CD4-positive, alpha-beta T cell treated with Interferon alpha-2 for 1 hour (primary cell): ENCODE results near the gene TMEM127.
"Not testable (repeated sequence)": the region's sequence is repeated elsewhere in the genome, so short reads cannot be mapped to it uniquely, and the experiment has no call there.

Experiments used
- DNase-seq, 2 donors: peaks; one replicate each; pipeline ENCODE4 v3.0.0-alpha.2; 2020 to 2022

TMEM127 gene, protein sequence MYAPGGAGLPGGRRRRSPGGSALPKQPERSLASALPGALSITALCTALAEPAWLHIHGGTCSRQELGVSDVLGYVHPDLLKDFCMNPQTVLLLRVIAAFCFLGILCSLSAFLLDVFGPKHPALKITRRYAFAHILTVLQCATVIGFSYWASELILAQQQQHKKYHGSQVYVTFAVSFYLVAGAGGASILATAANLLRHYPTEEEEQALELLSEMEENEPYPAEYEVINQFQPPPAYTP

DNA sequence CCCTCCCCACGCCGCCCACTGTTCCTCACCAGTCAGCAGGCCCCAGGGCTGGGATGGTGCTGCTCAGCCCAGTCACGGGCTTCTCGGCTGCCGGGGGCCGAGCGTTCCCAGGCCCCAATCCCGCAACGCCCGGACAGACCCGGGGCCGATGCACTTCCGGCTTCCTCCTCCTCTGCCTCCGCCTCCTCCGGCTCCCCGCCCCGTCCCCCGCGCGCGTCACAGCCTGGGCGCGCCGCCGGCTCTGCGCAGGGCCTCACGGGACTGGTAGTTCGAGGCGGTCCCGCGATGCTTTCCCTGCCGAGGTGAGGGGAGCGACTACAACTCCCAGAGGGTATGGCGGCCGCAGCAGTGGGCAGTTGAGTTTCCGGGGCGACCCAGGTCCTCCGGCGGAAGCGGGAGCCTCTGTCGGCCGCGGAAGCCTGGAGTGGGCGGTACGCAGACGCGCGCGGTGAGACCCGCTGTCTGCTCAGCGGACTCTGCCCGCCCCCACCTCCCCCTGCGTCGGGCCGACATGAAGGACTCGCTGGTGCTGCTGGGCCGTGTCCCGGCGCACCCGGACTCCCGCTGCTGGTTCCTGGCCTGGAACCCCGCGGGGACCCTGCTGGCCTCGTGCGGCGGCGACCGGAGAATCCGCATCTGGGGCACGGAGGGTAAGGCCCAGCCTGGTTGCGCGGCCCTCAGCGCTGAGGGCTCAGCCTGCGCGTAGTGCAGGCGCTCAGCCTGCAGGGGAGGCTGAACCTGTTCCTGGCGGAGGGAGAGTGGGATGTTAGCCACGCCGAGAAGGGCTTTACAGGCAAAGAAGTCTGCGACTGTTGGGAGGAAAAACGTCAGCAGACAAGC, at the start of gene TMEM127, which contains the start of gene CIAO1:
TSS of gene TMEM127 (minus strand) at position 158 of the 840 bp plus-strand sequence. CDS start 616 bp downstream, outside the sequence.
TSS of gene CIAO1 (plus strand) at position 386 of the 840 bp plus-strand sequence. CDS start at position 512, 126 bp downstream.
- DNase-seq: peak; percentile 97 to 98

DNA sequence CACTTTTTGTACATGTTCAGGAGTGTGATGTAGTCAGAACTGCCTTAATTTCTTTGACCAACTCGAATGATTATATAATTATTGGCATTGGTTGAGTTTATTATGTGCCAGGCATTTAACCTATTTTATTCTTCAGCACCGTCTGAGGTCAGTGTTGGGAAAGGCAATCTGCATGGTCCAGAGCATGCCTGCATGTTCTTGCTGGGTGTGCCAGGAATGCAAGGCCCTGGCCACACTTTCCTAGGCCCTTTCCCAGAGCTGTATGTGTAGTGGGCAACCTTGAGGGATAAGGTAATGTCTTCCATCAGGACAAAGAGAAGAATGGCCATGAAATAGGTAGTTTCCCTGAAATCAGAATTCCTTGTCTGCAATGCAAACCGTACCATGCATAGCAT, 49.2 kb upstream of the TMEM127 start:
- DNase-seq: no peak

DNA sequence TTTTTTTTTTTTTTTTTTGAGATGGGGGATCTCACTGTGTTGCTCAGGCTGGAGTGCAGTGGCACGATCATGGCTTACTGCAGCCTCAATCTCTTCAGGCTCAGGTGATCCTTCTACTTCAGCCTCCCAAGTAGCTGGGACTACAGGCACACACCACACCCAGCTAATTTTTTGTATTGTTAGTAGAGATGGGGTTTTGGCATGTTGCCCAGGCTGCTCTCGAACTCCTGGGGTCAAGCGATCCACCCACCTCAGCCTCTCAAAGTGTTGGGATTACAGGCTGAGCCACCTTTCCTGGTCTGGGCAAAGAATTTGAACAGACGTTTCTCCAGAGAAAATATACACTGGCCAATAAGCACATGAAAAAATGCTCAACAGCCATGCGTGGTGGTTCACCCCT, 42.5 kb upstream of the TMEM127 start:
- DNase-seq: no peak

DNA sequence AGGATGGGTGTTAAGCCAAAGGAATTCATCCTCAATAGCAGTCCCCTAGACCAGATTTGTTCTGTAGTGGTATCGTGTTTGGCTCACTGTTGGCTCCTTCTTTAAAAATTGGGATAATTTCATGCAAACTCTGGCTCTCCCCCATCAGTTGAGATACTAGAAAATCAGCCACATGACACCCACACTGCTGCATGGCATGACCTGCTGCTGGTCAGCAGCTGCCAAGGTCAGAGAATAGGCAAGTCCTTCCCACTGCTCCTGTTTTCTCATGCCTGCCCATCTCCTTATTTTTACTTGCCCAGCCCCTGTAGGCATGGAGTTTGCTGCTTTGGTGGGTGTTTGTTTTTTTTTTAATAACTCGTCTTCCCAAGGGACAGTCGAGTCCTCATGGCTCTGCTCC, 40.6 kb upstream of the TMEM127 start:
- DNase-seq: no peak

DNA sequence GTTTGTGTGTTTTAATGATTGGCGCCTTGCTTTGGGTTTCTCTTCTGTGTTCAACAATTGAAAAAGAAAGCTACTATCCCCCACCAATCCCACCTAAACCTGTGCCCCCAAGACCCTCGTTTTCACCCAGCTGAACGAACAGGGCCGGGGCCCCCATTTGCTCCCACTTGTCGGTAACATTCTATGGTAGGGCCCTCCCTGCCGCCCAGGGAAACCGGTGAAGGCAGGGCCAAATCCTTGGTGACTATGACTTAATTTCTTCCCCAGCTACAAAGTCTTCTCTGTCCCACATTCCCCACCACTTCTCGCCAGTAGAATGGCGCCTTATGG, 40.1 kb upstream of the TMEM127 start:
- DNase-seq: no peak

DNA sequence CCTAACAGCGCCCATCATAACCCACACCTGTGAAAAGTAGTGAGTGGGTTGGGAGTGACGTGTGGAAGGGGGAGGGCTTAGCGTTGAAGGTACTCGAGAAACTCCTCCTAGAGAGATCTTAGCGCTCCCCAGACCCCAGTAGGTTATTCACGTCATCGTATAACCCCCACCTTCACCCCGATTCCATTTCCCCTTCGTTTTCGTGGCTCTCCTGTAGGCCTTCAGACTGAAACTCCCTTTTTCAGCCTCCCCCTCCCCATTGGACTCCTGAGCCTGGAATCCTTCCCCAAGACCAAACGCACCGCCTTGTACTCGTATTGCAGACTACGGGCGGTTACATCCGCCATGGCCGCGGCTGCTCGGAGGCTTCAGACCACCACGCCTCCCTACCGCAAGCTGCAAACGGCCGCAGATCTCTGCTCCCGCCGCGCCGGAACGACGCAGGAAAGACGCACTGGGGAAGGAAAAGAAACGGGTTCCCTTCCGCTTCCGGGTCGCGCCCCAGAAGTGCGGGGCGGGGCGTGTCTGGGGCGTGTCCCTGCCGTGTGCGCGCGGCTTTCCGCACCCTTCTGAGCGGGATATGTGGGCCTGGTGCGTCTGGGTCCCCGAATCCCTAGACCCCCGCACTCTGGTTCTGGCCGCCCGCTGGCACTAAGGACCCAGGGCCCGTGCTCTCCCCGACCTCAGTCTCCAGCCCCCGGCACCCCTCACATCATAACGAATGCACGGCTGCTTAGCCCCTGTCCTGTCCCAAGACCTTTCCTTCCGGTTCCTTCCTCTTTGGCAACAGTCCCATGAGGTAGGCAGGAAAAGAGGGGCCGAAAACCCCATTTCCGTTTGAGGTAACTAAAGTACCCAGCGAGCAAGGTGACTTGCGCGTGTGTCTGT, 39.5 kb upstream of the TMEM127 start, which contains the start of gene SNRNP200:
TSS of gene SNRNP200 (minus strand) at position 456 of the 888 bp plus-strand sequence. CDS start at position 347, 109 bp downstream.
- DNase-seq: peak; percentile 87 to 92

DNA sequence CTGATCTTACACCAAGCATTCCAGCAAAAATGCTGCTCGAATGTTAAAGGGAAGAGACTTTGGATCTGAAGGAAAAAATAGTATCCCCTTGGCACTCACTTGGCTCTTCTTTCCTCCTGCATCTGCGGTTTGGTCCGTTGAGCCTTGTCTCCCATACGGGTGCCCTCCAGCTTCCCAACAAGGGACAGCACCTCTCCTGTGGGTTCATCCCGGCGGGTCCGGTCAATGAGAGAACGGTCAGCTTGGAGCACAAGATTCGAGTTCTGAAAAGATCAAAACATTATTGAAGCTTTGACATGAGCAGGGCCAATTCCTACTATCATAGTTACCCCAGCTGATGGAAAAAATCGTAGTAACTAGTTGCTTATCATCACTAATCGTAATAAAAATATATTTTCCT, 38.8 kb upstream of the TMEM127 start:
- DNase-seq: no peak

DNA sequence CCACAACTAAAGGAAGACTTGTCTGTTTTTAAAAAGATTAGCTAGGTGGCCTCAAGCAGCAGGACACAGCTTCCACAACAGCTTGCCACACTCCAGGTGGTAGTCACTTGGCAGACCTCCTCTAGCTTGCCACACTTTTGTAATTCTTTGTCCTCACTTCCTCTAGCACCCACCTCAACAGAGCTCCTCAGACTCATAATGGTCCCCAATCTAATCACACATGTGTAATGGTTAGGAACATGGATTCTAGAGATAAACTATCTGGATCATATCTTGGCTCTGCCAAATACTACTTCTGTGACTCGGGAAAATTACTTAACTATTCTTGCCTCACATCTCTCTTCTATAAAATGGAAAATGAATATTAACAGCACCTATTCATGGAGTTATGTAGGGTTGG, 36.1 kb upstream of the TMEM127 start:
- no peak for DNase-seq

DNA sequence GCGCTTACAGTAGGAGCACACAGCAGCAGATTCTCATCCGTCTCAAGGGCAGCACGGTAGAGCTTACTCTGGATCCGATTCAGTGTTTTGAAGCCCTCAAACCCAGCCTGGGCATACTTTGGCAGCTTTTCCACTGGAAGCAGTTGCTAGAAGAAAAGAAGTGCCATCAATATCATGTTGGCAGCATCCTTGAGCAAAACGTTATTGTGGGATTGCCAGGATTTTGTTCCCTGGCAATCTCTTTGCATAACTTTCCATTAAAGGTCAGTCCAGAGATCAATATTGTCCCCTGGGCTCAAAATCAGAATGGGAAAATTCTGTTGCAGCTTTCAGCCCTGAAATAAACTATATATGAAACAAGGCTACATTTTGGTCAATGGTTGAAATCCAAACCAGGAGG, 31.1 kb upstream of the TMEM127 start:
- DNase-seq: no peak

DNA sequence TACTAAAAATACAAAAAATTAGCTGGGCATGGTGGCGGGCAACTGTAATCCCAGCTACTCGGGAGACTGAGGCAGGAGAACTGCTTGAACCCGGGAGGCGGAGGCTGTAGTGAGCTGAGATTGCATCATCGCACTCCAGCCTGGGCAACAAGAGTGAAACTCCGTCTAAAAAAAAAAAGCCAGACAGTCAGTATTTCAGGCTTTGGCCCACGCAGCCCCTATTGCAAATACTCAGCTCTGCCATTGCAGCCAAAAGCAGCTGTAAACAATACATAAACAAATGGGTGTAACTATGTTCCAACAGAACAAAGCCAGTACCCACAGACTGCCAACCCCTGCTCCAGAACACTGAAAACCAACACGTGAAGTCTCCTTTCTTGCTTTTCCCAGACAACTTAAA, 28.5 kb upstream of the TMEM127 start:
- not testable (repeated sequence) for DNase-seq

DNA sequence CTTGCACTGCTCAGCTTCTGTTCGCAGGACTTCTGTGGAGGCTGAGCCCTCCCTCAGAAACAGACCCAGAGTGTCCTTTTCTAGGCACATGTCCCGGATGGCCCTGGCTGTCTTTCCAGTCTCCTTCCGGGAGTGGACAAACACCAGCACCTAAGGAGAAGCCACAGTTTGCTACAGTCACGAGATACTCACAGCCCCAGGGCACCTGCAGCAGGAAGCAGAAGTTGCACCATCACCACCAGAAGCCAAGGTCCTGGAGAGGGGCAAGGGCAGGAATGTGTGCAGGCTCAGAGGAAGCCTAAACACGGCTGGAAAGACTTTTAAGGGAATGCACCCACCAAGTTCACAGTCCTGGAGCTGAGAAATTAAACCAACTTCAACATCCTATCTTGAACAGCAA, 26.0 kb upstream of the TMEM127 start:
- no peak for DNase-seq

DNA sequence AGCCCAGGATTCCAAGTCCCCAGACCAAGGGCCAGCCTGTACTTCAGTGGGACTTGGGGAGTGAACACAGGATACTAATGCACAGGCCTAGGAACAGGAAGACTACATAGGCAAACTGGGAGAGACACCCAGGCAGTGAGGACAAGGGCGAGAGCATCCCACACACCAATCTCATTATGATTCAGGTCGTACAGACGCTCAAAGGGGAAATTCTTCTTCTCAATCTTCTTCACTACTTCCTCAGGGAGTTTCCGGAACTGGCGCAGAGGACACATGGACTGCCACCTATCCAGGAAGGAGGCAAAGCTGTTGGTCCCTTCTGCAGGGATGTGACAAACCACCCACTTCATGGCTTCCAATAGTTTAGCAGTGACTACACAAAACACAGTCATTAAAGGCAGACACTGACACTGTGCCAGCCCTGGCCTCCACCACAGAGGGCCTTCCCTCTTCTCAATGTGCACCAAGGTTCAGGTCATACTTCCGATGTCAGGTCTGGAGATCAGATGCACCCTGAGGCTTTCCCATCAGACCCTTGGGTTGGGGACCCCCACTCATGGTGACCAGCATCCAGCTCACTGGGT, 21.6 kb upstream of the TMEM127 start:
- no peak for DNase-seq

DNA sequence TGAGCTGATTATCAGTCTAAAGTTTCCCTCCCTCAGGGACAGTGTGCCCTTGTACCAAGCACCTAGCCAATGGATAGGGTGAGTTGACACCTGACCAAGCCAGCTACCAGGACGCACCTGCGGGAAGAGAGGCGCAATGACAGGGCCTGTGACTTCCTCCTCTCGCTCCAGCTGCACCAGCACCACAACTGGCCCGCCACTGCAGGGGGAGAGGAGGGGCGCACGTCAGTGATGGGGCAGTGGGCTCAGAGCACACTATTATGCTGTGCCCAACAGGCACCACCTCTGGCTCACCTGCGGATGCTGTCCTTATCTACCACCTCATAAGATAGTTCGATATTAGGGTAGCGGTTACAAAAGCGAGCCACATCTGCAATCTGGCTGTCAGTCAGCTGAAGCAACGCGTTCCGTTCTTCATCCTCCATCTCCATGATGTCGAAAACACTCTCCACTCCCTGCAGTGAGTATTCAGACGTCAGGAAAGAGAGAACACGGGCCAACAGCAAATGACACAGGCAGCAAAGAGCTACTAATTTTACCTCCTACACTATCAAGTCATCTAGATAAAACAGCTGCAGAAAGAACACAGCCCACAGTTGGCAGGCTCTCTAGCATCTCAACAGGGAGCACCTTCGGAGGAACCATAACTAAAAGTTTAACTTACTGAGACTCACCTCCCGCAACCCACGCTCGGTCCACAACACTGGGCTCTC, 11.1 kb upstream of the TMEM127 start:
- no peak for DNase-seq

DNA sequence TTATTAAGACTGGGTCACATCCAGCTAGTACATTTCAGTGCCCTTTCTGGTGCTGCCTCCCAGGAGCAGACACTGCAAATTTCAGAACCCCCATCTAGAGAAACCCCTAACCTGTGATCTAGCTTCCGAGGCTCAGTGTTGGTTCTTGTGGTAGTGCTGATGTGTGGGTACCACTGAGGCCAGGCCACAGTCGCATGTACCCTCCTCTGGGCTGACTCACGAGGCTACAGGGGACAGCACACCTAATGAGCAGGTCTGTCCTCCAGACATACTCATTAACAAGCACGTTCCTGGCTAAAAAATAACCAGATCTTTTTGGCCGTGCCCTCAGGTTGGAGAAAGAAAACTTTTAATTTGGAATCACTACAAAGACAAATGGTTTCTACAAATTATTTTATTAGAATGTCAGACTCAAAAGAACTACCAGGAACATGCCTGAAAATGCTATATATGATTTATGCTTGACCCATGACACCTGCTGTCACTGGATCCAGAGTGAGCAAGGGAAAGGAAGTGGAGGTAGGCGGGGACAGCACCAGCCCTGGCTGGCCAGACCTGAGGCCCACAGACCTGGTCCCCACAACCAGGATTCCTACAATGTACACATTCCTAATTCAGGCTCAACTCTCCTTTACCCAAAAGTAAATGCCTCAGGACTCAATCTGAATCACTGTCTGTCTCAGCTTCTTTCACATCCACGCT, 8.7 kb upstream of the TMEM127 start:
- no peak for DNase-seq

DNA sequence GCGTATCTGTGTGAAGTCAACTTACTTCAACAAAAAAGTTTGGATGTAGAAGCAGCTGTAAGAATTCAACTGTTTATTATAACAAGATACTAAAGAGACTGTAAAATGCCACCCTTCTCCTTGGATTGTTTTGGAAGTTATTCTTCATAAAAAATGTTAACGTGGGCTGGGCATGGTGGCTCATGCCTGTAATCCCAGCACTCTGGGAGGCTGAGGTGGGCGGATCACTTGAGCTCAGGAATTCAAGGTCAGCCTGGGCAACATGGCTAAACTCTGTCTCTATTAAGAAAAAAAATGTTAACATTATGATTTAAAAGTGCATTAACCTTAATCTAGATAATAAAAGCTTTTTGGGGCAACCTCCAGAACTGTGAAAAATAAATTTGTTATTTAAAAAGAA, 8.0 kb upstream of the TMEM127 start:
- no peak for DNase-seq

DNA sequence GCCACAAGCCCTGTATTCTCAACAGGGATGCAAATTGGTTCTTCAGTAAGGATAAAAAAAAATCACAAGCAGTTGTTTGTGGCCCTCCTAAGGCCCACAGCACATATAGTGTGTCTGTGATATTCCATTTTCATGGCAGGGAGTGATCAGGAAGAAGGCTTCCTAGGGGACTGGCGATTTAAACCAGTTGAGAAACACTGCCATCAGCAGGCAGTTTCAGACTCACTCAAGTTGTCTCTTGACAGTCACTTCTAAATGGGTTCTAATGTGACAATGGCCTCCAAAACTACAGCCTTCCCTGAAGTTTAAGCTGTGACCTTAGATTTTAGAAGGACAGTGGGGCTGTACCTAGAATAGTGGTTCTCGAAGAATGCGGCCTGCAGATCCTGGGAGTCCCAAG, 6.2 kb upstream of the TMEM127 start:
- DNase-seq: no peak

DNA sequence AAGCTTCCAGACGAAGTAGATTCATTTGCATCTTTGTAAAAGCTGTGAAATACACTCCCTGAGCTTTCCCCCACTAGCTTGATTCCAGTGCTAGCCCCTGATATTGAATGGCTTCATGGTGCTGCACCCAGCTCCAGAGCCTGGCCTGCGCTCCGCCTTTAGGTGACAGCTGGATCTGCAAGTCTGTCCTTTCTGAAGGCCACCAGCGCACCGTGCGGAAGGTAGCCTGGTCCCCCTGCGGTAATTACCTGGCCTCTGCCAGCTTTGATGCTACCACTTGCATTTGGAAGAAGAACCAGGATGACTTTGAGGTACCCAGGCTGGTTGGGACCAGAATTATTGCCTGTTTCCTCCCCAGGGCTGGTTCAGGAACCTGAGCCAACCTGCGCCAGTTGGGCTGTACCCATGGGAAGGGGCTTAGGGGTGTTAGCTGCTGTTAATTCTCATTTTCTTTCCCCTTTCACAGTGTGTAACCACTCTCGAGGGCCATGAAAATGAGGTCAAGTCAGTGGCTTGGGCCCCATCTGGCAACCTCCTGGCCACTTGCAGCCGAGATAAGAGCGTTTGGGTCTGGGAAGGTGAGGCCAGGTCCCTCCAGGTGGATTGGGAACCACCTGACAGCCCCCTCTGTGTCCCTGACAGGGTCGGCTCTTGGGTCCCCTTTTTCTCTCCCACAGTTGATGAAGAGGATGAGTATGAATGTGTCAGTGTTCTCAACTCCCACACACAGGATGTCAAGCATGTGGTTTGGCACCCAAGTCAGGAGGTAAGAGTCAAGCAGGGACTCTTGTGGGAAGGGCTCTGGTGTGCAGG, 1.6 kb upstream of the TMEM127 start:
- peak; percentile 34 to 51 for DNase-seq

DNA sequence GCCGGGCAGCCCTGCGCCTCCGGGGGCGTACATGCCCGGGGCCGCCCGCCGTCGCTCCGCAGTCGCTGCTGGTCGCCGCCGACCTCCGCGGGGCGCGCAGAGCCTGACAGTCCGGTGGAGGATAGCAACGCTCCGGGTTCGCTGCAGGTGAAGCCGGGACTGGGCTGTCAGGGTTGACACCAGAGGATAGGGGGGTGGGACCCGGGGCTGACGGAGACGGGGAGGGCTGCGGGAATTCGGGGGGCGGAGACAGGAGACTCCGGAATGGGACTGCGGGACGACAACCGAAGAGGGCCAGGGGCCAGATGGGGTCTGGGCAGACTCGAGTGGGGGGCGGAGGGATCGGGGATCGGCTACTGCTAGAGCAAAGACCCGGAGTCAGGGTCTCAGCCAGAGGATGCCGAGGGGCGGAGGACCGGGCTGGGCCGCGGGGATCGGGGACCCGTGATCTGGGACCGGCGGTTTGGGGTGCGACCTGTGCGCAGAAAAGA, 403 bp downstream of the TMEM127 start:
- peak; percentile 15 to 45 for DNase-seq

DNA sequence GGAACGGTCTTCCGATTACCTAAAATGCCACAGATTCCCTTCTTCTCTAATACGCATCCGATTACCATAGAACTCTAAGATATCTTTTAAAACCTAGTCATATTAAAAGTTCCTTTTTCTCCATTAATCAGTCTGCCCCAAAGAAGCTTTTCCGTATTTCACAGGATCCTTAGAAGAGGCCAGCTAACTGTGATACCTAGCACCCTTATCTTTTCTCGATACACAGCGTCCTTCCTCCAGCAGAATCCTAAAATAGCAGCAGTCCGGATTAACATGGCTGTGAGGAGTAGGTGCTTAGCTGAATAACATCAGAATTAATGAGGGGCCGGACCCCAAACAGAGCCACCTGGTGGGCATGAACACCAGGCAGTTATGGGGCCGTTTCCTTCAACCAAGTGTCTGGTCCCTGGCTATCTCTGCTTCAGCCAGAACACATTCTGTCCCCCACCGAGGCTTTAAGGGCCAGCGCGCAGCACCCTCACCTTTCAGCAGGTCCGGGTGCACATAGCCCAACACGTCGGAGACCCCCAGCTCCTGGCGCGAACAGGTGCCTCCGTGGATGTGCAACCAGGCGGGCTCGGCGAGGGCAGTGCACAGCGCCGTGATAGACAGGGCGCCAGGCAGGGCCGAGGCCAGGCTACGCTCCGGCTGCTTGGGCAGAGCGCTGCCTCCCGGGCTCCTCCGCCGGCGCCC, 995 bp downstream of the TMEM127 start:
- peak; percentile 38 to 39 for DNase-seq

DNA sequence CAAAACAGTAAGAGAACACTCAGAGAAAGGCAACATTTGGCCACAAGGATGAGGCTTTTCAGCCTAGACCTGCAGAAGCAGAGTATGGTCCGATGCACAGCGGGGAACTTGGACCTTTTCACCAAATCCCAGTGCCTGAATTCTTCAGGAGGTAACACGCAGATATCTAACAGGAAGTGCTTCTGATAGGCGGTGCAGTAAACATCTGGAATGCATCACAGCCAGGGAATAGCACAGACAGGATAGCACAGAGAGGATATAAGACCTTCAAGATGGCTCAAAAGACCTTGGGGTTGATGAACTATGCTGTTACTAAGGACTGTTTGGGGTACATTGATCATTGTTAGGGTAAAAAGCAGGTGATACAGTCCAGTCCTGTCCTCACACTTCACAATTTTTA, 1.7 kb downstream of the TMEM127 start:
- no peak for DNase-seq
